Stromal cell of bone marrow (primary cell): Measurements from ENCODE around the gene ZCWPW1.
"Not testable (repeated sequence)": the region's sequence is repeated elsewhere in the genome, so short reads cannot be mapped to it uniquely, and the experiment has no call there.

Experiments used
- DNase-seq: peaks from one replicate; pipeline ENCODE4 v3.0.0-alpha.2; 2012; ENCODE audit warnings: low read depth

ZCWPW1 gene

GRCh38 chr7:100352984-100353684 is 75.4 kb downstream of the ZCWPW1 start:
- no peak for DNase-seq

GRCh38 chr7:100352230-100352781 is 76.2 kb downstream of the ZCWPW1 start:
- not testable (repeated sequence) for DNase-seq

GRCh38 chr7:100351657-100352058 is 76.8 kb downstream of the ZCWPW1 start:
- no peak for DNase-seq
